ENCODE data around the gene TLL1. TPM values are rescaled to one million over a fixed set of nuclear protein-coding genes. Genes with fewer than 3 reads are reported as not detected.

TLL1 gene
- polyA plus RNA-seq, 2 of the 4 experiments (the other 2 are of a cell fraction) = 0.01 to 0.13 TPM

DNA sequence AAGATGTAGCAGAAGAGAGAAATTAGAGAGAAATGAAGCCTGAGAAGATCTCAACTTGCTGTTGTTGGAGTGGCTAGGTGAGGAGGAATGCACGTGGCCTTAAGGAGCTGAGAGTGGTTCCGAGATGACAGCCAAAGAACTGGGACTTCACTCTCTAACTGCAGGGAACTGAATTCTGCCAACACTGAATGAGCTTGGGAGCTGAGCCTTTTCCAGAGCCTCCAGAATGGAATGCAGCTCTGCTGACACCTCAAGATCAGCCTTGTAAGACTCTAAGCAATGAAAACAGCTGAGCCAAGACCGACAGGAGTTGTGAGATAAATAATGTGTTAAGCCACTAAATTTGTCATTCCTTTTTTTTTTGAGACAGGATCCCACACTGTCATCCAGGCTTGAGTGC is 73.0 kb downstream of the TLL1 start:
- ATAC-seq = no peak
- no peak for FAIRE-seq
- no peak for DNase-seq (ENCODE audit: low read depth in 1 of 2, low spot score in 1 of 2)
- no peak overlapping the region for H3K4me2 ChIP-seq
- ChIA-PET POLR2A (no interaction called here), CTCF (interaction anchor here (0.6 to 0.7 kb wide), 2 partner anchors 67 to 105 kb away, joined by 3 read pairs; no protein-coding TSS in a partner anchor)
- WGBS (ENCODE audit: missing lambda C conversion rate) = 7% methylated on average over 3 of the region's 3 CpGs
- H3K4me1 ChIP-seq = no peaks in the 10 kb centered on the region
- no peaks in the 10 kb centered on the region for H3K9me3 ChIP-seq
- H3K27ac ChIP-seq = no peak overlapping the region
- no peak overlapping the region for H3K4me3 ChIP-seq
- TF ChIP-seq PHF8 (IDR thresholded peaks at IDR 0.05; ENCODE audit: borderline replicate concordance, low read depth) (no peak), EP300 (IDR thresholded peaks at IDR 0.05) (no peak), ZSCAN20 (CRISPR knock-in tag; IDR thresholded peaks at IDR 0.05) (no peak), CBX2 (IDR thresholded peaks at IDR 0.05; ENCODE audit: borderline replicate concordance, low read depth) (no peak), MAX (IDR thresholded peaks at IDR 0.05) (no peak), RAD21 (conservative IDR thresholded peaks at IDR 0.05 in 1 of 2, IDR thresholded peaks at IDR 0.05 in 1 of 2) (no peak), HES2 (IDR thresholded peaks at IDR 0.05) (no peak), MYC (IDR thresholded peaks at IDR 0.05; ENCODE audit: borderline replicate concordance, low read length) (no peak), HOXB5 (CRISPR knock-in tag; IDR thresholded peaks at IDR 0.05) (no peak), TP53 (CRISPR knock-in tag; IDR thresholded peaks at IDR 0.05) (no peak), FOSB (CRISPR knock-in tag; IDR thresholded peaks at IDR 0.05) (no peak)
- TF ChIP-seq, protein P1, sequence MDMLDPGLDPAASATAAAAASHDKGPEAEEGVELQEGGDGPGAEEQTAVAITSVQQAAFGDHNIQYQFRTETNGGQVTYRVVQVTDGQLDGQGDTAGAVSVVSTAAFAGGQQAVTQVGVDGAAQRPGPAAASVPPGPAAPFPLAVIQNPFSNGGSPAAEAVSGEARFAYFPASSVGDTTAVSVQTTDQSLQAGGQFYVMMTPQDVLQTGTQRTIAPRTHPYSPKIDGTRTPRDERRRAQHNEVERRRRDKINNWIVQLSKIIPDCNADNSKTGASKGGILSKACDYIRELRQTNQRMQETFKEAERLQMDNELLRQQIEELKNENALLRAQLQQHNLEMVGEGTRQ (IDR thresholded peaks at IDR 0.05) = no peak
- TF ChIP-seq, protein P2, sequence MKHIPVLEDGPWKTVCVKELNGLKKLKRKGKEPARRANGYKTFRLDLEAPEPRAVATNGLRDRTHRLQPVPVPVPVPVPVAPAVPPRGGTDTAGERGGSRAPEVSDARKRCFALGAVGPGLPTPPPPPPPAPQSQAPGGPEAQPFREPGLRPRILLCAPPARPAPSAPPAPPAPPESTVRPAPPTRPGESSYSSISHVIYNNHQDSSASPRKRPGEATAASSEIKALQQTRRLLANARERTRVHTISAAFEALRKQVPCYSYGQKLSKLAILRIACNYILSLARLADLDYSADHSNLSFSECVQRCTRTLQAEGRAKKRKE (CRISPR knock-in tag; IDR thresholded peaks at IDR 0.05; ENCODE audit: low read depth) = no peak

- TF ChIP-seq GATA3 (IDR thresholded peaks at IDR 0.05; ENCODE audit: borderline replicate concordance) = no peak
- TF ChIP-seq MYC (IDR thresholded peaks at IDR 0.05; ENCODE audit: borderline replicate concordance, low read length) = no peak
- TF ChIP-seq CBX2 (IDR thresholded peaks at IDR 0.05; ENCODE audit: borderline replicate concordance, low read depth) = no peak
- TF ChIP-seq RAD21 (conservative IDR thresholded peaks at IDR 0.05 in 1 of 2, IDR thresholded peaks at IDR 0.05 in 1 of 2) = no peak
- TF ChIP-seq FOSL2 (IDR thresholded peaks at IDR 0.05) = no peak
- no peak for TF ChIP-seq FOSL2 (CRISPR knock-in tag; IDR thresholded peaks at IDR 0.05)
- TF ChIP-seq CHD2 (IDR thresholded peaks at IDR 0.05; ENCODE audit: low read length, partially characterized antibody) = no peak
- no peak for TF ChIP-seq POLR2AphosphoS2 (conservative IDR thresholded peaks at IDR 0.05; ENCODE audit: low read length)
- no peak for TF ChIP-seq SMC3 (IDR thresholded peaks at IDR 0.05)
- TF ChIP-seq MAFK (IDR thresholded peaks at IDR 0.05; ENCODE audit: partially characterized antibody) = no peak
- TF ChIP-seq CBX8 (IDR thresholded peaks at IDR 0.05) = no peak
- no peak for TF ChIP-seq ESRRA (IDR thresholded peaks at IDR 0.05; ENCODE audit: borderline replicate concordance, low read length)
- TF ChIP-seq, protein P2 (CRISPR knock-in tag; IDR thresholded peaks at IDR 0.05; ENCODE audit: low read depth) = no peak
- no peak for TF ChIP-seq FOXS1 (CRISPR knock-in tag; IDR thresholded peaks at IDR 0.05)
- TF ChIP-seq, protein P3, sequence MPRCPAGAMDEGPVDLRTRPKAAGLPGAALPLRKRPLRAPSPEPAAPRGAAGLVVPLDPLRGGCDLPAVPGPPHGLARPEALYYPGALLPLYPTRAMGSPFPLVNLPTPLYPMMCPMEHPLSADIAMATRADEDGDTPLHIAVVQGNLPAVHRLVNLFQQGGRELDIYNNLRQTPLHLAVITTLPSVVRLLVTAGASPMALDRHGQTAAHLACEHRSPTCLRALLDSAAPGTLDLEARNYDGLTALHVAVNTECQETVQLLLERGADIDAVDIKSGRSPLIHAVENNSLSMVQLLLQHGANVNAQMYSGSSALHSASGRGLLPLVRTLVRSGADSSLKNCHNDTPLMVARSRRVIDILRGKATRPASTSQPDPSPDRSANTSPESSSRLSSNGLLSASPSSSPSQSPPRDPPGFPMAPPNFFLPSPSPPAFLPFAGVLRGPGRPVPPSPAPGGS (IDR thresholded peaks at IDR 0.05) = no peak
- TF ChIP-seq HEYL (CRISPR knock-in tag; IDR thresholded peaks at IDR 0.05) = no peak
- TF ChIP-seq FOSB (CRISPR knock-in tag; IDR thresholded peaks at IDR 0.05) = no peak
- TF ChIP-seq ZC3H11A (IDR thresholded peaks at IDR 0.05) = no peak
- TF ChIP-seq TFCP2L1 (CRISPR knock-in tag; IDR thresholded peaks at IDR 0.05) = no peak
- TF ChIP-seq HOXB5 (CRISPR knock-in tag; IDR thresholded peaks at IDR 0.05) = no peak
- no peak for TF ChIP-seq MAX (IDR thresholded peaks at IDR 0.05)
- 42% methylated on average over 3 of the region's 3 CpGs for WGBS (ENCODE audit: missing lambda C conversion rate)
- Histone ChIP-seq H3K4me2 (no peak overlapping the region), H3K4me1 (no peaks in the 10 kb centered on the region), H3K27ac (no peak overlapping the region), H3K9me3 (no peaks in the 10 kb centered on the region), H3K4me3 (no peak overlapping the region)
- CTCF ChIA-PET = no interaction called here
- no peak for ATAC-seq
- FAIRE-seq = no peak
- no peak for DNase-seq (ENCODE audit: low read depth in 1 of 2, low spot score in 1 of 2)
- POLR2A ChIA-PET = no interaction called here
Observed at GRCh38 chr4:165947019-165947418, 74.0 kb downstream of the TLL1 start.

Data from A549 (cell line).